ENCODE results near the gene CFAP210. TPM values are rescaled to one million over a fixed set of nuclear protein-coding genes. Genes with fewer than 3 reads are reported as not detected.
"Not testable (repeated sequence)": the region's sequence is repeated elsewhere in the genome, so short reads cannot be mapped to it uniquely, and the experiment has no call there.

The CFAP210 gene
- total RNA-seq, 1 experiment from 2014 or later = 0.20 TPM

- H3K9me3 Mint-ChIP-seq; H3K36me3 Mint-ChIP-seq; H3K4me3 Mint-ChIP-seq; ATAC-seq; H3K4me1 Mint-ChIP-seq; POLR2A ChIA-PET; CTCF ChIA-PET; DNase-seq (ENCODE audit: low spot score); H3K27me3 Mint-ChIP-seq (ENCODE audit: low read depth): not testable (repeated sequence)
- 0 out of 2 replicates have a peak overlapping the region, but pooled peaks have one; percentile 57 for H3K27ac Mint-ChIP-seq
Measured at GRCh38 chr2:169596546-169596945, 97.7 kb downstream of the CFAP210 start.

Other genes with a start within 250 kb of the CFAP210 start
- gene BBS5, start 214.9 kb downstream of the CFAP210 start, total RNA-seq (2021) = 0.90 to 1.6 TPM (median 1.5 TPM) in 3 replicates
- not detected in 3 replicates for gene KLHL41, start 184.7 kb downstream of the CFAP210 start, total RNA-seq (2021)
- gene FASTKD1, start 120.5 kb downstream of the CFAP210 start, total RNA-seq (2021) = 69.7 to 72.4 TPM (median 71.2 TPM) in 3 replicates
- 63.7 to 77.7 TPM (median 72.2 TPM) in 3 replicates for gene PPIG, start 110.1 kb downstream of the CFAP210 start, total RNA-seq (2021)
- gene PHOSPHO2, start 64 bp upstream of the CFAP210 start, total RNA-seq (2021) = 6.1 to 8.1 TPM (median 7.3 TPM) in 3 replicates
- gene KLHL23, start 39.4 kb upstream of the CFAP210 start, total RNA-seq (2021) = 44.2 to 45.8 TPM (median 45.6 TPM) in 3 replicates
- gene SSB, start 104.5 kb upstream of the CFAP210 start, total RNA-seq (2021) = 201 to 235 TPM (median 202 TPM) in 3 replicates
- gene METTL5, start 130.5 kb upstream of the CFAP210 start, total RNA-seq (2021) = 89.9 to 90.9 TPM (median 90.4 TPM) in 3 replicates
- gene UBR3, start 133.0 kb upstream of the CFAP210 start, total RNA-seq (2021) = 13.0 to 16.4 TPM (median 14.3 TPM) in 3 replicates